ENCODE data around the gene CTTNBP2.

CTTNBP2 gene

DNA sequence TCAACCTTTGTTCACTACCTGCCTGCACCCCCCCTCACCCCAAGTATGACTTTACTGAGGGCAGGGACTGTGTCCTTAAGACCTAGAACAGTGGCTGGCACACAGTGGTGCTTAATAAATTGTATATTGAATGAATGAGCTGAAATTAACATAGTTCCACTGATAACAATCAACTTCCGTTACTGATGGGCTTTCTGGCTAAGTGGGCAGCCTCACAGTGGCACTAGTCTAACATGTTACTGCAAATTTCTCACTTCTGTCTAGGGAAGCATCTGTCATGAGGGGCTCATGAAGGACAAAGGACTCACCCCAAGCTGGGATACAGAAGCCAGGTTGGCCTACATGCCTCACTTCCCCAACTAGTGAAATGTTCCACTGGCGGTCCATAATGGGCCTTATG lies 79.3 kb downstream of the CTTNBP2 start:
- in situ Hi-C loops (cut with MboI; ENCODE audit: low sequenced_read_pairs): no loop called here

DNA sequence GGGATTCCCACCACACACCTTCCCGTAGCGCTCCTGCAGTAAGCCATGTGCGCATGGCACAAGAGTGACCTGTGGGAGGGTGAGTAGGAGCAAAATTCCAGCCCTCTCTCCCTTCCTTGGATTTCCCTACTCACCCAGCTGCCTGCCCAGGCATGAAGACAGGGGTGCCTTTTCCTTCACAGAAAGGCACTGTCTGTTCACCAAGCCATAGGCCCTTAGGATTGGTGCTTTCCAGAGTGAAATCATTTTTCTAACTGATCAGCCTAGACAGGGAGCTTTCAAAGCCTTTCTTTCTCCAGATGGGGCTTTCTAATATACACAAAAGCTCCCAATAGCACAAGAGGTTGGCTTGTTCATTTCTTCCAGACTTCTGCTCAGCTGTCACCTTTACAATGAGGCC lies 79.7 kb downstream of the CTTNBP2 start:
- in situ Hi-C loops (cut with MboI; ENCODE audit: low sequenced_read_pairs): no loop called here

DNA sequence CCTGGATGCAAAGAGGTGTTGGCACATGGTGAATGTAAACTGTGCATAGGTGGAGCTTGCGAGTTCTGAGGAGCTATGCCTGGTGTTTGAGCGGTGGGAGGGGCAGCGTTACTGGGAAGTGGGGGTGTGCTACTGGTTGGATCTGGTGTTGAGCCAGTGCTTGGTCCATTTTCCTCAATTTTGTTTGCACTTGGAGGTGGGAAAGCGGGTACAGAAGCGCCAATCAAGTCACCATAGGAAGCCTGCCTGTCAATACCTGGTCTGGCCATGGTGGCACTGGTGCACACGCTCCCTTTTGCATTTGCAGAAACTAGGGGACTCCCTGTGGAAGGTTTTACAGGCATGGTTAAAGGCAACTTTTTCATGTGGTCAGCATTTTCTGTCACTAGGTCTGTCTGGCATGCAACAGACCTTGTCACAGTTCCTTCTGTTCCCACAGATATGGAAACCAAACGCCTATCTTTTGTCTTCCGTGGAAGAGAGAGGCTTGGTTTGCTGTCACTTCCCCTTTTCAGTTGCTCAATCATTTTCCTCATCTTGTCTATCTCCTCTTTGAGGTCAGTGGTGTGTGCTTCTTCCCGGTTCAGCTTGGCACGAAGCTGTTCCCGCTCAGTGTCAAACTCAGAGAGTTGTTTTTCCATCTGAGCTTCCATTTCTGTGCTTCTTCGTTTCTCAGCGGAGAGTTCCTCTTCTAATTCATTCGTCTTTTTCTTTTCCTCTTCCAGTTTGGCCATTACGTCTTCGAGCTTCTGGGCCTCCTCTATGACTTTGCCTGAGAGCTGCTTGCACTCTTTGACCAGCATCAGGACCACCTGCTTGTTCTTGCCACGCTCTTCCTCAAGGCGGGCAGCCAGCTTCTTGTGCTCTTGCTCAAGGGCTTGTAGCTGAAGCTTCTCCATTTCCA lies 81.1 kb downstream of the CTTNBP2 start:
- in situ Hi-C loops (cut with MboI; ENCODE audit: low sequenced_read_pairs): no loop called here

DNA sequence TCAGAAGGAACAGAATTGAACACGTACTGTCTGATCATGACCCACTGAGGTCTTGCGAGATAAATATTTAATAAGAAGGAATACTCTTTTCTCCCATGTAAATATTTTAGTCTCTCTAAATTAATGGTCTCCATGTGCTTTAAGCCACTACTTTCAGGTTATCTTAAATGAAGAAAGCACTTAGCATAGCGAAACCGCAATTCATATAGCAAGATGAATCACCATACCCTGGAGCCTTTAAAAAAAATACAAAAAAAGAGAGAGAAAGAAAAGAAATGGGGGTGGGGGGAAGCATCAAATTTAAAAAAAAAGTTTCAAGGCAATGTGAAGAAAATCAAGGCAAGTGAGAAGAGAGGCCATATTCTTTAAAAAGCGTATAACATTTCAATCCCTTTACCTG lies 82.5 kb downstream of the CTTNBP2 start:
- in situ Hi-C loops (cut with MboI; ENCODE audit: low sequenced_read_pairs): no loop called here

DNA sequence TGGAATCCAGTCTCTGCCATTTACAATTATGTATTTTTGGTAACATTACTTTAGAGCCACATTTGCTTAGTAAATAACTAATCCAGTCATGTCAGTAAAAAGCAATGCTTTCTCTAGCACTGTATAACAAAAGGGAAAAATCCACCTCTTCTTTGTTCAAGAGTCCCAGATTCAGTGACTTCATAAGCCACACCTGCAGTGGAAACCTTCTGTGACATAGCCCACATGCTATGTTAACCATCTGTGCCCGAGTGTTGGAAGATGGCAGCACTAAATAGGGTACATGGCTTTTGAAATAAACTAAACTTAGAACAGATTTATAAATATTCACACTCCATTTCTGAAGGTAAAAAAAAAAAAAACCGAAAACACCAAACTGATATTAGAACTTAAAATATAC lies 83.0 kb downstream of the CTTNBP2 start:
- in situ Hi-C loops (cut with MboI; ENCODE audit: low sequenced_read_pairs): no loop called here

DNA sequence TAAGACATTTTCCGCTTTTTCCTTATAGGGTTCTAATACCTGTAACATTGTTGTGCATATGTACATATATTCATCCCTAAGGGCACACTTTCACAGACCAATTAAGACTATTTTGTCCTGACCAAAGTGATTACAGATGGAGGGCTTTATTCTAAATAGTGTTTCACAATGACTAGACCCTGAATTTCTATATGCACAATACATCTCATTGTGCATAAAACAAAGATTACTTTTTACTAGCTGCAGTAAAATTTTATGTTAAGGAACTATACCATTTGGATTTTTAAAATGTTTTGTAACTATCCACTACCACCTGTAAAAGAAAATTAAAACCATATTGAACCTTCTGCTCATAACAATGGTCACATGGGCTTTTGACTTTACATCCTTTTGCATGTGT lies 87.8 kb downstream of the CTTNBP2 start:
- in situ Hi-C loops (cut with MboI; ENCODE audit: low sequenced_read_pairs): no loop called here

DNA sequence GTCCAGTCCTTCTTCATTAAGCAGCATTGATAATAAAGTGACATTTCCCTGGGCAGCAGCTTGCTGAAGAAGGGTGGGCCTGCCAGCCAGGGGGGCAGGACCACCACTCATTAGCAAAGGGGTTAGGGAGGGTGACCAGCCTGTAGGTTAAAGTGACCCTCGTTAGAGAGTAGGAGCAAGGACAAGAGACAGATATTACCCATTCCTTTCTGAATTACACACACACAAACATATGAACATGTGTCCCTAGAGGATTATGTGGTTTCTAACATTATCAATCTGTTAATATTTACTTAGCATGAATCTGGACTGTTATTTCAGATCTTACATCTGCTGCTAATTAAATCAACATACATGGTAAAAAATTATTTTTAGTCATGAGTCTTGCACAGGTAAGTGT lies 88.9 kb downstream of the CTTNBP2 start:
- in situ Hi-C loops (cut with MboI; ENCODE audit: low sequenced_read_pairs): no loop called here

DNA sequence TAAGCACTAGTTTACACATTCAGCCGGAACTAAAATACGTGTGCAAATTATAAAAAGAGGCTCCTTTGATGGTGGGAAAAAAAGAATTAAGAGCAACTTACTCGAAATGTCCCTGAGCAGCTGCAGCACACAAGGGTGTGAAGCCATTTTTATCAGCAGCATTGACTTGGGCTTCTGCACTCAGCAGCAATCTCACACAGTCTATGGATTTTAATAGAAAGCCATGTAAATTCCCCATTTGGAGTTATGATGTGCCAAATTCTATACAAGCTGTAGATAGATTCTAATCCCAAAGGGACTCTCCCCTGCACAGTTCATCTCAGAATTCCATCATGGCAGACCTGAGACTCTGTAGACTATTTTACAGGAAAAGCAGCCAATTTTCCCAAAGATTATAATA lies 90.5 kb downstream of the CTTNBP2 start:
- in situ Hi-C loops (cut with MboI; ENCODE audit: low sequenced_read_pairs): no loop called here

DNA sequence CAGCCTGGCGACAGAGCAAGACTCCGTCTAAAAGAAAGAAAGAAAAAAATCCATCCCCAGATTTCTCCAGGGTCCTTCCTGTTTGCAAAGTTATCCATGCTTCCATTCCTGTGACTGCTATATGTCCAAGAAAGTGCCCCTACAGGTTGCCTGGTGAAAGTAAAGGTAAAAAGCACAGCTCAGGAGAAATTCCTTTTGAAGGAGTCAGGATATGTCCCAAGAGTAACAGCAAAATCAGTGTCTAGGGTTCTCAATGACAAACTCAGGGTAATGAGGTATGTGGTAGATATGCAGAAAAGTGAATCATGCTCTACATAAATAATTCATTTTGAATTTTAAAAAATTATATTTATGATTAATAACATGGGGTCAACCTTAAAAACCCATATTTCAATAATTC lies 91.5 kb downstream of the CTTNBP2 start:
- in situ Hi-C loops (cut with MboI; ENCODE audit: low sequenced_read_pairs): no loop called here

DNA sequence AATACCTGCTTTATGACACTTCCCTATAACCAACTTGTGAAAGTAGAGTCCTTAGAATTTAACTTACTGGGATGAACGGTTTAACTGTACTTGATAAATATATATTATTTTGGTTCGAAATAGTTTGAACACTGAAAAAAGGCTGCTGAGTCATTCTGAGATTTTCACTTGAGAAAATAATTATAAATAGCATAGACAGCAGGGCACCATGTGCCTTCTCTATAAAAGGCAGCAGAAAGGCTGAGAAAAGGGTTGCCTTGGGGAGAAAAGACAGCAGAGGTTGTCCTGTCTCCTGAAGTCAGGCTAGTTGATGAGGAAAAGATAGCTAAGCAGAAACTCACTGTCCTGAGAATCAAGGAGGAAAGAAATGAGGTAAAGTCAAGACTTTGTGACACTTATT lies 92.4 kb downstream of the CTTNBP2 start:
- in situ Hi-C loops (cut with MboI; ENCODE audit: low sequenced_read_pairs): no loop called here

DNA sequence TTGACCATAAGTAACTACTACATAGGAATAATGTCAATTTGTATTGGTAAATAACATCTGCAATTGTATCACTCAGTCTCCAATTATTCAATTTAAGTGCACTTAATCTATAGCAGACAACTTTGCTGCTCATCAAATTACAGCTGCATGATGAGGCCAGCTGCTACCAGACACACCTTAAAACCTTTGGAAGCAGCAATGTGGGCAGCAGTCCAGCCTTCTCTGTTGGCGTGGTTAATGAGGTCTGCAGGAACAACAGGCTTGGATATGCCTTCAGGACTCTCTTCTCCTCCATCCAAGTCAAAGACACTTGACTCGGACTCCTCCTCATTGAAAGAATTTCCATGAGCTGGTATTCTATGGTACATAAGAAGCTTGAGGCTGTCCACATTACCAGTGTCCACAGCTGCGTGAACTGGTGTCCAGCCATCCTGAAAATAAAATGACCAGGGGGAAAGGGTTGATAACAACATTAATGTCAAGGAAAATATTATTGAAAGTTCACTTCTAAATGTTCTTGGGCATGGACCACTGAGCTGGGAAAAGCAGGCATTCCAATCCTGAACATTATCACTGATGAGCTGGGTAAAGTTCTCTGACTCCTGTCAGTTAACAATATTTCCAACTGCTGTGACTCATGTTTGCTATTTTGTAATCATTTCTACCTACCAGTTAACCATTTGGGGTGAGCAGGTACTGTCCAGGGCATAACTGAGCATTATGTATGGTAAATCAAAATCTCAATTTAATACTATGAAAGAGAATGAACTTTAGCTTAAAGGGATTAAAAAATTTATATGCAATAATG lies 95.7 kb downstream of the CTTNBP2 start:
- in situ Hi-C loops (cut with MboI; ENCODE audit: low sequenced_read_pairs): no loop called here

DNA sequence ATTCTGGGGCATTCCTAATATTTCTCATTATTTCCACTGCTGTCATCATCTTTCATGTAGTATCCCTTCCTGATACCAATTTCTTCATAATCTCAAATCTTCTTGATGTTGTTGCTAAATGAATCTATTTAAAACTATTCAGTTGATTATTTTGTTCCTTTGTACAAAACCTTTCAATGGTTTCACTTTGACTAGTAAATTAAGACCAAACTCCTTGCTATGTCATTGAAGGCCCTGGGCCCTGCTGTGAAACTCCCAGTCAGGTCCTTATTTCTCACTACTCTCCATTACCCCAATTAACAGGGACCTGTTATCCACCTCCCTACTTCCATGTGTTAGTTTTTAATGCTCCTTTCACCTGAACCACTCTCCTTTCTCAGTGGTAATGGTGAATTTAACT lies 97.0 kb downstream of the CTTNBP2 start:
- in situ Hi-C loops (cut with MboI; ENCODE audit: low sequenced_read_pairs): no loop called here

DNA sequence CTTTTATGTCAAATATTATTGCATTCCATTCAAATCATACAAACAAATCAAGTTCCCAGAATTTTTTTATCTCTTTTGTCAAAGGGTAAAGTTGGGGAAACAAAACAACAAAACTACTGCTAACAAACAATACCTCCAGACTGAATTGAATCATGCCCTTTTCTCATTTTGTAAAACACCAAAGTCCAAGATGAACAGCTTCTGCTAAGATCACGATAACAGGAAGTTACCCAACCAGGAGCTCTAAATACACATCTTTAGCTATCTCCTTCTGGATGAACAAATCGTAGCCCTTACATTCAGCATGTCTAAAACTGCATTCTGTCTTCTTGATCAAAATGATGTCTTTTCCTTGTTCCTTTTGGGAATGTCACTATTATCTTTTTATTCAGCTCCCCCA lies 97.4 kb downstream of the CTTNBP2 start:
- in situ Hi-C loops (cut with MboI; ENCODE audit: low sequenced_read_pairs): no loop called here

DNA sequence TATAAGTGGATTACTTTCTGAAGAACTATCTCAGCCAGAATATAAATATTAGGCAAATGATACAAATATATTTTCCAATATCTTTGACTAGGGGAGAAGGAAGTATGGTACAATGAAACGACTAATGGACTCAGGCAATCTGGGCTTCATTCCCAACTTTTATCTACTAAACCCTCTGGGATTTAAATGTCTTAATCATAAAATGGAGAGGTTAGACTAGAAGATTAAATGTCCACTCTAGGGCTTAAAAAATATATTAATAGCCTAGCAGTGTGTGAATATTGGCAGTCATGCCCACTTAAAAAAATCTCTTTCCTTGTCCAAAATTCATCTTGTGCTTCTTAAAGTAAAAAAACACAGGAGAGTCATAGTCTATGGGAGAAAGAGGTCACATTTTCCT lies 98.3 kb downstream of the CTTNBP2 start:
- in situ Hi-C loops (cut with MboI; ENCODE audit: low sequenced_read_pairs): no loop called here

DNA sequence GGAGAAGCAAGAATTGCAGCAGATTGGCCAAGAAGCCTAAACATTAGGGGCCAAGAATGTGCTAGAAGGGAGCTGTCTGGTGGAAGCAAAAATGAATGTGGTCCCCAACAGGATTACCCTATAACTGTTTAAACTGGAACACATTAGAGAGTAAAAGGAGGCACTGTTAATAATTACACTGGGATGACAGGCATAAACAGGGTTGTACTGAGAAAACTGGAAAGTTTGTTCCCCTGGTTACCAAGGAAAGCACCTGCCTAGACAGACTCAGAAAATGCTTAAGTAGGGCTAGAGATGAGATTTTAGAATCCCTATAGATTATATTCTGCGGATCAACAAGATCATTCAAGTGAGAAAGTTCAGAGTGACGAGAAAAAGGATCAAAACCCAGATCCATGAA lies 100.8 kb downstream of the CTTNBP2 start:
- in situ Hi-C loops (cut with MboI; ENCODE audit: low sequenced_read_pairs): no loop called here

DNA sequence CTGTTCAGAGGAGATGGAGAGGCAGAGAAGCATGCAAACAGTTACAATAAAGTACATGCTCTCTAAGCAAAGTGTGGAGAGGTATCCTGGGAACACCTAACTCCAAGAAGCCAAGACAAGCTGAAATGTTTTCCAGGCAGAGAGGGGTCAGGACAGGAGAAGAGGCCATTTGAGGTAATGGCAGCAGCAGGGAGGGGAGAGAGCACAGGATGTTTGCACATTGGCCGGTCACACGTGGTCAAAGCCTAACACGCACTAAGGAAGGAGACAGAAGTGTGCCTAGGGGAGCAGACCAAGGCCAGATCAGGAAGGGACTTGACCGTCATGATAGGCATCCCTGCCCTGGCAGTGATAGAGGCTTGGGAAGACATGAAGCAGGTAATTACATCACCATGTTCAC lies 101.5 kb downstream of the CTTNBP2 start:
- in situ Hi-C loops (cut with MboI; ENCODE audit: low sequenced_read_pairs): no loop called here

DNA sequence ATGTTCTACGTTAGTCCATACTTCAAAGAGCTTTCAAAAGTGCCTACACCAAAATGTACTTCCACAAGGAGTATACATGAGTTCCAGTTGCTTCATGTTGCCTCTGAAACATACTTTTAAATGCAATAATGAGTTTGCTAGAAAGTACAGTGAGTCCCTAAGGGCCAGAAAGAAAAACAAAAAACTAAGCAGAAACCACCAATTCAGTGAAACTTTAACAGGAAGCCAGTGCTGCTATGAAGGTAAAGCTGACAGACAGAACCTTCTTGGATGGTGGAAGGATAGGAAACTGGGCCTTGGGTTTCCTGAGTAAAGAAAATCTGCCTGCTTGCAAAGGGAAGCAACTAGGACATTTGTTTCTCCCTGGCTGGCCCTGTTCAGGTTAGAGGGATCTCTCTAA lies 104.2 kb downstream of the CTTNBP2 start:
- in situ Hi-C loops (cut with MboI; ENCODE audit: low sequenced_read_pairs): no loop called here

DNA sequence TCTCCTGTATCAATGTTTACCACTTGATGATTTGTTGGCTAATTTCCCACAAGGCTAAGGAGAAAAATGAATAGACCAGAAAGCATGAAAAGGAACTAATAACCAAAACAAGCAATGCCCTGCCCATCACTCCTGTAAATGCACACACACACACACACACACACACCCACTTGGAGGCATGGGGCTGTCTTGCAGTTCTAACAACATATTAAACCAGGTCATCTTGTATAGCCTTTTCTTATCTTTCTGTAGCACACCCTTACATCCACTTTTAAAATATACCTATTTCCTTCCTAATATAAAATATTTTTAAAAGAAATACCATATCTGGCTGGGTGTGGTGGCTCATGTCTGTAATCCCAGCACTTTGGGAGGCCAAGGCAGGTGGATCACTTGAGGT lies 105.3 kb downstream of the CTTNBP2 start:
- in situ Hi-C loops (cut with MboI; ENCODE audit: low sequenced_read_pairs): no loop called here

DNA sequence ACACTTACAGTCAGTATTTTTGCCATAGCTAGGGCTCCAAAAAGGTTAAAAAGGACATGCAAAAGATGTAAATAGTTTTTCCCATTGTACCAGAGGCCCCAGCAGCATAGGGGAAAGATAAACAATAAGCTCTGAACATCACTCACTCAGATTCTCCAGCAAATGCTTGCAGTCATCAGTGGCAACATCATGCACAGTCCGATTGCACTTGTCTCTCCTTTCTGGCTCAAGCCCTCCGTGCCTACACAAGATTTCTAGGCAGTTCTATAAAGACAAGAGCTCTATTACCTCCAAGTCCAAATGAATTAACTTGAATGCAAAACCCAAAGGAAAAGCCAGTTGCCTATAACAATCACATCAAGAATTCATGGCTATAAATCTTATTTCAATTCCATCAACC lies 106.3 kb downstream of the CTTNBP2 start:
- in situ Hi-C loops (cut with MboI; ENCODE audit: low sequenced_read_pairs): no loop called here

DNA sequence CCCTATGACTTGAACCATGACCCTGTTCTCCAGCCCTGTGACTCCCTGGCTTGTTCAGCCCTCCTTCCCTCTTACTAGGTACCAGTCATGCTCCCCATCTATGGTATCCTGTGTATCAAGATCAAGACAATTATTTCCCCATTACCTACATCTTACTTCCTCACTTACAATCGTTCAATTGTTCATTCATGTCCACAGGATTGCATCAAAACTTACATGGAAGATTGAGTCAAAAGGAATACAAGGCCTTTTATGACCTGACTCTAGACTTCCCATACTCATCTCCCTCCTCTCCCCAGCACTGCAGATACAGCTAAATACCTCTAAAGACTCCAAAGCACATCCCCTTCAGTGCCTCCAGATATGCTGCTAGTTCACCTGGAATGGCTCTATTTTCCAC lies 109.2 kb downstream of the CTTNBP2 start:
- in situ Hi-C loops (cut with MboI; ENCODE audit: low sequenced_read_pairs): no loop called here

DNA sequence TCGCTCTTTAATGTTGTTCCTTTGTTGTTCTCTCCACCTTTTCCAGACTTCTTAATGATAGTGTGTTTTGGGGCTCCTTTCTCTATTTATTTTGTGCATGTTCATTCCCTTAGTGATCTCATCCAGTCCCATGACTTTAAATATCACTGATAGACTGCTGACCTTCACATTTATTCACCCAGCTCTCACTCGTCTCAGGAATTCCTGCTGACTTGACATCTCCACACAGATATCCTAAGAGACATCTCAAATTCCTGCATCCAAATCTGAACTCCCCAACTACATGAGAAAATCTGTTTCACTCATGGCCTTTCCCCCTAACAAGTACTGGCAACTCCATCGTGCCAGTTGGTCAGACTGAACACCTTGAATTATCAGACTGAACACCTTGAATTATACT lies 111.2 kb downstream of the CTTNBP2 start:
- in situ Hi-C loops (cut with MboI; ENCODE audit: low sequenced_read_pairs): no loop called here

DNA sequence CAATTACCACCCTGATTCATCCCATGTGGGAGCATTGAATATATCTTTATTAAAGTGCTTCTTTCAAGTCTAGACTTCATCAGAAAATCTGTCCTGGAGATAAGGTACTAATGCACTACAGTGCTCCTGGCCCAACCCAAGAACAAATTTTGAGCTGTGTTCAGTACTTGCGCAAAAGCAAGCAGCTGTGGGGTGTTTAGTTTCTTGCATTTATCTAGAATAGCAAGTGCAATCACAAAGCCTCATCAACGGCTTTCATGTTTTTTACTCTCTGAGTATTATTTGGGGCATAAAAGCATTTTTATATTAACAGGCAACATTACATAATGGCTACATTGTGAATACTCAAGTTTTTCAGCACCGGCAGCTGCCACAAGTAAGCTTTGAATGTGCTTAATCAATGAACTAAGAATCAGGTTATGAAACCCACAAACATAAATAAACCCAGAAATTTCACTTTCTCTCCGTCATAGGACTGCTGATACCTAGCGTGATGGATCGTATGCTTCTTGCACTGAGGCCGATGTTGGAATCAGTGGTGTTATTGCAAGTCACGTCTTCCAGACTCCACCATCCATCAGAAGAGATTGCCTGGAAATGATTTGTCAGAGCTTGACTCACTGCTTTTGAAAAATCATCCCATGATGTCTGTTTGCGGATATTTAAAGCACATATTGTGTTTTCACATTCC lies 113.1 kb downstream of the CTTNBP2 start:
- in situ Hi-C loops (cut with MboI; ENCODE audit: low sequenced_read_pairs): no loop called here

All from HL-60/S4 treated with phorbol 12-myristate 13-acetate at 8.2 ng/mL for 4 days and 3 days (cell line).